Limb (tissue), 2 donors: ENCODE data around the gene RSPH1.

ENCODE experiments used
- DNase-seq, 2 donors: peaks; one replicate each; pipeline ENCODE4 v3.0.0-alpha.2; 2016; ENCODE audit errors: extremely low spot score in 2 of 2

RSPH1 gene

GRCh38 chr21:42496120-42496838 lies at the start of gene RSPH1:
TSS of gene RSPH1 (minus strand) at chr21:42496224. CDS start at chr21:42496186, 38 bp downstream.
- DNase-seq = peak; percentile 100

DNA sequence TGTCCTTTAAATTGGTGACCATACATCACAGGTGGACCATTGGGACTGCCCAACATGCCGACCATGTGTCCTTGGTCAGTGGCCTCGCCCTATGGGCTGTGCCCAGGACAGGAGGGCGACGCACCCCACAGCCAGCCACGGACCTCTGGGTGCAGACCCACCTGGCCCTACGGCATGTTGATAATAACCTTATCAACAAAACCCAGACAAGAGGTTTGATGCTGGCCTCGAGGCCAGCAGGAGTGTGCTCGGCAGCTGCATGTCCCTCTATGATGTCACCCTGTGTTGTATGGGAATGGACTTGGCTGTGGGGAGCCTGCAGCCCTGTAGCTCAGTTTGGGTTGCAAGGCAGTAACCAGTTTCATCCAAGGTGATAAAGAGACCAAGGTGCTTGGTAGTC lies 49.7 kb upstream of the RSPH1 start:
- no peak for DNase-seq

DNA sequence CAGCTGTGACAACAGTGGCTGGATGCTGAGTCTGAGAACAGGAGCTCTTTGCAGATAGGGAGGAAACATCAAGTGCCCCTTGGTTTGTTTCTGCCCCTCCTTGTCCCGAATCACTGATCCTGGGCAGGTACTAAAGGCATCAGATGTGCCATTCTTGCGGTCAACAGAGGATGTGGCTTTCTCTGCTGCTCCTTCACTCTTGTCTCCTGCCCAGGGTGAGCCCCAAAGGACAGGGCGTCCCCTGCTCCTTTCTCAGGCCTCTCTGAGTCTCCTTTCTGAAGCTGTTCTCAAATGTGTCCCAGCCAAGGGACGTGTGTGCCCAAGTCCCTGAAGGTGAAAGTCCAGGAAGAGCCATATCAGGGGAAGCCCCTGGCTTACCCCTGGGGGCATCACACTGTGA lies 49.3 kb upstream of the RSPH1 start:
- no peak for DNase-seq

GRCh38 chr21:42544544-42544943 lies 48.5 kb upstream of the RSPH1 start:
- DNase-seq = no peak

DNA sequence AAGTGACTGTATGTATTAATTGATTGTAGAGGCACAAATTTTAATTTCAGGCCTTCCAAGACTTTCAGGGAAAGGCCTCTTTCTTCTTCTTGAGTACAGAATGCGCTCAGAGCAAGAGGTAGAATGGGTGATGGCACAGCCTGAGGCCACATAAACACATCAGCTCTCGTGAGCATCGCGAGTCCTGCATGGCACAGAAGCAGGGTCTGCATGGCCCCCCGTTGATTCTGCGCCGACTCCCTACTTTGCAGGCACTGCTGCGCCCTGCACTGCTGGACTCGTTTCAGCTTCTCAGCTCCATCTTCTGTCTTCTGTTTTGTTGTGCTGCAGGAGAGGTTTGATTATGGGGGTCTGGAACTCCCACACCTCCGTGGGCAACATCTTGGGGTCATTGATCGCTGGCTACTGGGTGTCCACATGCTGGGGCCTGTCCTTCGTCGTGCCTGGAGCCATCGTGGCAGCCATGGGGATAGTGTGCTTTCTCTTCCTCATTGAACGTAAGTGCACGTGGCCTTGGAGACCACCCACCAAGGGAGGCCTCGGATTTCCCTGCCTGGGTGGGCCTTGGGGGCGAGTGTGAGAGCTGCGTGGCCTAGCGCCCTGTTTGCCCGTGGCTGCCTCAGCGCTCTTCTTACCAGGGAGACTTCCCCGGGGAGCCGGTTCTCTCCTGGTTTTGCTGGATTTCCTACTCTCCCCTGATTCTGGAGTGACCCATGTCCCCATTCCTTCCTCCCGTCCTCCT lies 47.3 kb upstream of the RSPH1 start:
- DNase-seq = no peak

DNA sequence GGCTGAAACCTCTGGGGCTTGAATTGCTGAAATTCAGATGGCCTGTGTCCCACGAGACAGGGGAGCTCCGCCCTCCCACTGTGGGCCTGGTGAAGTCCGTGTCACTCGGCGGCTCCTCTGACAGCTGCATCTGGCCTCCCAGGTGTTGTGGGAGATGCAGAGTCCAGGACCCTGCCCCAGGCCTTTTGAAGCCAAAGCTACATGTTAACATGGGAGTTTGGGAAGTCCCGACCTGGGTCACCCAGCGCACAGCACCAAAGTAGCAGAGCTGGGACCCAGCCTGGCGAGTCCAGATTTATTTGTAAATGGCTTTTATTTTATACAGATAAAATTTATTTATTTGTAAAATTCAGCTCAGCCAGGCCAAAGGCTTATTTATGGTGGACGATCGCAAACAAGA lies 46.6 kb upstream of the RSPH1 start:
- DNase-seq = no peak

GRCh38 chr21:42542196-42542595 lies 46.2 kb upstream of the RSPH1 start:
- DNase-seq = no peak

- no peak for DNase-seq
Observed at GRCh38 chr21:42541618-42542017, 45.6 kb upstream of the RSPH1 start.

DNA sequence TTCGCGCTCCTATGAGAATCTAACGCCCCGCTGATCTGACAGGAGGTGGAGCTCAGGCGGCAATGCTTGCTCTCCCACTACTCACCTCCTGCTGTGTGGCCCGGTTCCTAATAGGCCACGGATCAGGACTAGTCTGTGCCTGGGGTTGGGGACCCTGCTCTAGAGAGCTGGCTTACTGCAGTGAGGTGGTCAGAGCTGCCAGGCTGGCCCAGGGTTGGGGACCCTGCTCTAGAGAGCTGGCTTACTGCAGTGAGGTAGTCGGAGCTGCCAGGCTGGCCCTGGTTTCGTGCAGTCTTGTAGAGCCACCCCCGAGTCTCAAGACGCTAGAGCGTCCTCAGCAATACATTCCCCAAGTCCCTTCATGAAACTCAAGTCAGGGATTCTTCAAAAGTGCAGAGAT lies 45.1 kb upstream of the RSPH1 start:
- DNase-seq = no peak

GRCh38 chr21:42540396-42540795 lies 44.4 kb upstream of the RSPH1 start:
- no peak for DNase-seq

GRCh38 chr21:42539931-42540343 lies 43.9 kb upstream of the RSPH1 start:
- no peak for DNase-seq

DNA sequence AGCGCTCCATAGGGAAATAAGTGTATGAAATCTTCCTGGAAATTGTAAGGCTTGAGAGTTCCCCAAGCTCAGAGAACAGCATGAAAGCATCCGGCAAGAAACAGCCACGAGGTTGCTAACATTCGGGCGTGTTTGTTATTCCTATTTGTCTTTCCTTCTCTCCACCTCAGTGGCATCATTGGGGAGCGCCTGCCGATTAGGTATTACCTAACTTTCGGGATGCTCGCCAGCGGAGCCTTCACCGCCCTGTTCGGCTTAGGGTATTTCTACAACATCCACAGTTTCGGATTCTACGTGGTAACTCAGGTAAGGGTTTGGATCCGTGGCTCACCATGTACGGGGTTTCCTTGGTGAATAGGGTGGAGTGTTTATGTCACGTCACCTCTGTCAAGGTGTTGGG lies 43.3 kb upstream of the RSPH1 start:
- DNase-seq = no peak

GRCh38 chr21:42538479-42539275 lies 42.7 kb upstream of the RSPH1 start:
- no peak for DNase-seq

DNA sequence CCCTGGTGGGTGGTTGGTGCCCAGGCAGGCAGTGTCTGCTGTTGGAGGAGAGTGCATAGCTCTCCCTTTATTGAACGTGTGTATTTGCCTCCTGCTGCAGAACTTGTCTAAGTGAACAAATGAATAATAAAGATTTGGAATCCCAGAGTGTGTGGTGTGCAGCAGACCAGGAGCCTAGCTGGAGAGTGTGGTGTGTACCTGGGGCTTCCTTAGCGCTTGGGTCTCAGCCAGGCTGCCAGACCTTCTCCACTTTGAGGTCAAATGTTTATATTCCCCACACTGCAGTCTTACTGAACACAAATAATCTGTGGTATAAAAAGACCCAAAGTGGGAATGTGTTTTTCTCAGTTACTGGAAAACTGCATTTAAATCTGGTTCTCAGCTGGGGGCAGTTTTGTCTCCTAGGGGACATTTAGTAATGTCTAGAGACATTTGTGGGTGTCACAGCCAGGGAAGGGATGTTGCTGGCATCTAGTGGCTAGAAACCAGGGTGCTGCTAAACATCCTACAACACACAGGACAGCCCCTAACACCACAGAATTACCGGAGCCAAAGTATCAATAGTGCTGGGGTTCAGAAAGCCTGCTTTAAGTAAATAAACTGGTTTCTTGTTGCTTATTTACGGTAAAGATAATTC lies 41.2 kb upstream of the RSPH1 start:
- no peak for DNase-seq

- DNase-seq = no peak
Observed at GRCh38 chr21:42536601-42537000, 40.6 kb upstream of the RSPH1 start.

- no peak for DNase-seq
Observed at GRCh38 chr21:42535602-42536171, 39.7 kb upstream of the RSPH1 start.

GRCh38 chr21:42534421-42535378 lies 38.7 kb upstream of the RSPH1 start:
- DNase-seq = peak; percentile 30 to 55

DNA sequence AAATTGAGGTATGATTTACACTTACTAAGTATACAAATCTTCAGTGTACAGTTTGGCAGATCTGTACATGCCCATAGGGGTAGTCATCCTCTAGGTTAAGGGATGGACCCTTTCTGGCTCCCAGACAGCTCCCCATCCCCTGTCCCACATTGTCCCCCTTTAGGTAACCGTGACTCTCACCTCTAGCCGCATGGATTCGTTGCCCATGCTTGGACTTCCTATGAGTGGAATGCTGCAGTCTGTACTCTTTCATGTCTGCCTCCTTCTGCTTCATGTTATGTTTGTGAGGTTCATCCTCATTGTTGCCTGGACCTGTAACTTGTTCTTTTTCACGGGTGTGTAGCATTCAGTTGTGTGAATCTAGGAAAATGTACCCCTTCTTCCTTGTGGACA lies 37.9 kb upstream of the RSPH1 start:
- DNase-seq = no peak

DNA sequence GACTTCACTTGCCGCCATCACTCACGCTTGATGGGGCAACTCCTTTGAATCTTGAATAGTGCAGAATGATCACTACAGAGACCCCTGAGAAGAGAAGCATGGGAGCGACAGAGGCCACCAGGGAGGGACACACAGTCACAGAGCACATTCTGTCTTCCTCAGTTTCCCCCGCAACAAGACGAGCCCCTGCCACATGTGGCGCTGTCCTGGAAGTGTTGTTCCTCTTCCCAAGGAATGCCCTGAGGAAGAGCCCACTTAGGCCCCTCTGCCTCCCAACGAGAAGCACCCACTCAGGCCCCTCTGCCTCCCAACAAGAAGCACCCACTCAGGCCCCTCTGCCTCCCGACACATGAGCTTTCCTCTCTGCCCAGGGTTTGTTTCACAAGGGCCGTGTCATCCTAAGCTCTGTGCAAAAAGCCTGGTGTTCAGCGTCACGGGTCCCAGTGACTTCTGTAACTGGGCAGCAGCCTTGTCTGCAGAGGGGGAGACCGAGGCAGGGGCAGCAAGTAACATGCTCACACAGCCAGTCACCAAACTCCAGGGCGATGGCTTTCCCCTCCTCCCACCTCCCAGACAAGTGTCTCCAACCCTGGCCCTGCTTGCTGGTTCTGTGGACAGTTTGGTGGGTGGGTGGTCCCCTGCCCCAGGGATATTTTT lies 37.4 kb upstream of the RSPH1 start:
- DNase-seq = peak in 1 of 2 donors; percentile 17
